HepG2 (cell line): Measurements from ENCODE around the gene GNAI2. TPM values are rescaled to one million over a fixed set of nuclear protein-coding genes. Genes with fewer than 3 reads are reported as not detected.

Experiments
- ATAC-seq: fragments of 200-7000 bp; cut with Tn5 transposase; 3 replicates; pipeline ENCODE4 v1.9.1; 2020; ENCODE audit warnings: mild to moderate bottlenecking, moderate library complexity
- BruUV-seq: library from RNA; stranded (reverse); fragments of 400-500 nt; replicated peaks from 2 replicates; lab custom pipeline; 2021; lab: Mats Ljungman, UMichigan
- CTCF ChIA-PET: fragments of 300-600 bp; formaldehyde crosslinking; extraction: SDS; loops from one replicate; lab custom pipeline; 2021; ENCODE audit warnings: low total read pairs, inconsistent platforms, low intra/inter-chr PET ratio; lab: Yijun Ruan, JAX
- POLR2A ChIA-PET: fragments of 350-600 bp; sonication (Branson Sonifier 250); formaldehyde crosslinking; loops from one replicate; lab custom pipeline; 2020; ENCODE audit warnings: antibody characterized with exemption, inconsistent platforms; lab: Yijun Ruan, JAX
- DNase-seq: peaks from one replicate; pipeline ENCODE4 v3.0.0-alpha.2; 2015; ENCODE audit warnings: low spot score
- FAIRE-seq: peaks from 3 replicates; lab custom pipeline; 2011; peaks lifted over from hg19 to GRCh38; lab: Jason Lieb, UNC
- H2AFZ ChIP-seq: one replicate; pipeline ENCODE4 v1.6.1; 2011; ENCODE audit warnings: low read length, inconsistent platforms
- H3K27ac ChIP-seq: fragments of 300-600 bp; 3 replicates; pipeline ENCODE4 v1.8.0; 2011; ENCODE audit warnings: mixed run types, mild to moderate bottlenecking, mixed read lengths, low read length, inconsistent platforms; ENCODE audit not compliant: insufficient read depth; ENCODE audit errors: extremely low read length
- H3K27me3 ChIP-seq, 2 experiments: fragments of 200-600 bp in 1 of 2; 2 replicates in 1 of 2; 3 replicates in 1 of 2; pipeline versions ENCODE4 v1.6.0 to v1.8.0; 2011; ENCODE audit warnings: low read length in 2 of 2, mild to moderate bottlenecking in 2 of 2, moderate library complexity in 2 of 2, inconsistent platforms in 1 of 2; ENCODE audit not compliant: insufficient read depth in 2 of 2, control insufficient read depth in 1 of 2
- H3K36me3 ChIP-seq, 2 experiments: fragments of 200-600 bp in 1 of 2; replicated peaks in 1 of 2; 2 replicates in 1 of 2; 3 replicates in 1 of 2; pipeline versions ENCODE4 v1.5.1 to v1.8.0; 2011; ENCODE audit warnings: low read length in 2 of 2, inconsistent platforms in 1 of 2; ENCODE audit not compliant: insufficient read depth in 2 of 2, control insufficient read depth in 1 of 2
- H3K4me1 ChIP-seq: 2 replicates; pipeline ENCODE4 v1.5.1; 2012; ENCODE audit warnings: low read length, inconsistent platforms; ENCODE audit not compliant: insufficient read depth
- H3K4me2 ChIP-seq: 2 replicates; pipeline ENCODE4 v1.6.0; 2011; ENCODE audit warnings: low read depth, low read length, inconsistent platforms
- H3K4me3 ChIP-seq, 3 experiments: fragments of 200-600 bp in 1 of 3; sonication (generic), shearing (Covaris generic) in 1 of 3; replicated peaks in 1 of 3; 2 replicates each; pipeline ENCODE4 v1.5.1; 2011 to 2016; ENCODE audit warnings: low read length in 3 of 3, inconsistent platforms in 2 of 3, low read depth in 2 of 3, mild to moderate bottlenecking in 2 of 3, control low read depth in 1 of 3, mixed read lengths in 1 of 3; ENCODE audit not compliant: insufficient read depth in 1 of 3
- H3K79me2 ChIP-seq: one replicate; pipeline ENCODE4 v1.6.1; 2011; ENCODE audit warnings: low read length, inconsistent platforms; ENCODE audit not compliant: insufficient read depth
- H3K9ac ChIP-seq: 2 replicates; pipeline ENCODE4 v1.6.0; 2011; ENCODE audit warnings: mild to moderate bottlenecking, low read depth, low read length, inconsistent platforms; ENCODE audit not compliant: insufficient read depth
- H3K9me3 ChIP-seq: 2 replicates; pipeline ENCODE4 v1.5.1; 2012; ENCODE audit warnings: mild to moderate bottlenecking, low read length
- H4K20me1 ChIP-seq: 2 replicates; pipeline ENCODE4 v1.6.0; 2011; ENCODE audit warnings: inconsistent platforms, mild to moderate bottlenecking, low read length, moderate library complexity; ENCODE audit not compliant: insufficient read depth
- AKNA ChIP-seq: sonication (generic); formaldehyde crosslinking; IDR thresholded peaks from 2 replicates; pipeline ENCODE4 v1.4.0; 2020; ENCODE audit warnings: missing genetic modification reagents, borderline replicate concordance
- MBD4 ChIP-seq: IDR thresholded peaks from 2 replicates; pipeline ENCODE4 v1.6.1; 2012; ENCODE audit warnings: low read length, inconsistent platforms, borderline replicate concordance
- NFE2L2 ChIP-seq: fragments of 150-350 bp; IDR thresholded peaks from 2 replicates; pipeline ENCODE4 v1.6.1; 2014; ENCODE audit warnings: low read length
- ZBTB4 ChIP-seq: sonication (generic); formaldehyde crosslinking; IDR thresholded peaks from 2 replicates; pipeline ENCODE4 v1.4.0; 2020; ENCODE audit warnings: missing genetic modification reagents, mild to moderate bottlenecking, borderline replicate concordance
- ZFP36L2 ChIP-seq: sonication (generic); formaldehyde crosslinking; IDR thresholded peaks from 2 replicates; pipeline ENCODE4 v1.4.0; 2020; ENCODE audit warnings: missing genetic modification reagents
- ZFP91 ChIP-seq: sonication (generic); formaldehyde crosslinking; IDR thresholded peaks from 2 replicates; pipeline ENCODE4 v1.9.0; 2022; ENCODE audit warnings: missing genetic modification reagents, mild to moderate bottlenecking, borderline replicate concordance
- ZNF326 ChIP-seq: sonication (generic); formaldehyde crosslinking; IDR thresholded peaks from 2 replicates; pipeline ENCODE4 v1.4.0; 2020; ENCODE audit warnings: missing genetic modification reagents, borderline replicate concordance
- WGBS: methylation state at CpG from one replicate; pipeline ENCODE4 v1.1.6; 2017; ENCODE audit warnings: low lambda C conversion rate; 5-methylcytosine and 5-hydroxymethylcytosine counted together
- in situ Hi-C: cut with HindIII; loops from 2 replicates; pipeline ENCODE4 v1.10.0; 2017; ENCODE audit warnings: low pct_unique_long_range_greater_than_20kb; ENCODE audit not compliant: extremely low pct_ligation_motif_present
- intact Hi-C: fragments of 100-400 bp; cut with micrococcal nuclease; formaldehyde crosslinking; loops from one replicate; pipeline ENCODE4 v1.10.0; 2022; ENCODE audit not compliant: unreplicated experiment
- polyA plus RNA-seq, 8 experiments: library from polyadenylated mRNA; depleted of rRNA in 3 of 8; stranded (reverse) in 7 of 8; unstranded in 1 of 8; fragments of >200 nt; fragmentation: Illumina TruSeq in 4 of 8; extraction: Trizol in 4 of 8; gene quantifications; 2 replicates each; pipeline versions ENCODE4 v1.2.1 to v1.2.3, GENCODE V29; 2011 to 2016; ENCODE audit warnings: low read depth in 4 of 8, missing spikeins in 1 of 8, mixed read lengths in 1 of 8; ENCODE audit not compliant: insufficient read depth in 1 of 8
- total RNA-seq, 5 experiments: library from RNA; depleted of rRNA; stranded (reverse); fragments of >200 nt; fragmentation: Illumina TruSeq; extraction: Trizol; gene quantifications; 2 replicates each; pipeline ENCODE4 v1.2.3, GENCODE V29; 2016; ENCODE audit warnings: low read depth in 1 of 5

GNAI2 gene
- total and polyA plus RNA-seq, 2 of the 13 experiments (the other 11 are each of a cell fraction or from before 2014, with no cell fraction given), result 51.1 to 66.2 TPM

GRCh38 chr3:50235716-50236483, at the start of gene GNAI2 (continued):
- no peak for TF ChIP-seq AKNA (CRISPR knock-in tag)

- no peaks in the 10 kb centered on the region for H3K79me2 ChIP-seq
- H3K9ac ChIP-seq, result no peak overlapping the region
- H4K20me1 ChIP-seq, result peaks cover 4% of the 10 kb centered on the region
- peaks cover 25% of the 10 kb centered on the region for H3K4me1 ChIP-seq
- no peak for FAIRE-seq
- WGBS, result 97% methylated on average over 5 of the region's 19 CpGs
- no peaks in the 10 kb centered on the region for H3K9me3 ChIP-seq
- H3K4me3 ChIP-seq, result no peak overlapping the region
- H3K27me3 ChIP-seq, result no peaks in the 10 kb centered on the region
- TF ChIP-seq MBD4 (no peak), ZBTB4 (no peak), NFE2L2 (no peak), ZFP36L2 (CRISPR knock-in tag) (no peak), ZFP91 (no peak), ZNF326 (no peak)
- TF ChIP-seq, all 625 proteins: peak for 0
- ATAC-seq (no peak), DNase-seq (no peak)
- no TSS peak for BruUV-seq
- intact Hi-C loops, result no loop called here
- CTCF ChIA-PET, result interaction anchor here (3.0 kb wide), 1 partner anchor 33 kb away, joined by 22 read pairs; the partner anchor contains the start of gene SEMA3F
- POLR2A ChIA-PET, result no interaction called here
- Histone ChIP-seq H3K4me2 (no peak overlapping the region), H3K36me3 (peaks cover 0 to 7% of the 10 kb centered on the region in 2 experiments; a peak in 2 of 5 replicates), H3K27ac (no peak overlapping the region), H2AFZ (no peak overlapping the region)
- in situ Hi-C loops, result loop anchor here (5.0 kb wide), 1 partner anchor 65 kb away; no protein-coding TSS in a partner anchor
Measured at GRCh38 chr3:50187750-50188149, 48.3 kb upstream of the GNAI2 start.
